ENCODE measurements around the gene STXBP6.
A peak's percentile ranks its signal among the peaks of the same experiment; 100 is the strongest.

STXBP6 gene

DNA sequence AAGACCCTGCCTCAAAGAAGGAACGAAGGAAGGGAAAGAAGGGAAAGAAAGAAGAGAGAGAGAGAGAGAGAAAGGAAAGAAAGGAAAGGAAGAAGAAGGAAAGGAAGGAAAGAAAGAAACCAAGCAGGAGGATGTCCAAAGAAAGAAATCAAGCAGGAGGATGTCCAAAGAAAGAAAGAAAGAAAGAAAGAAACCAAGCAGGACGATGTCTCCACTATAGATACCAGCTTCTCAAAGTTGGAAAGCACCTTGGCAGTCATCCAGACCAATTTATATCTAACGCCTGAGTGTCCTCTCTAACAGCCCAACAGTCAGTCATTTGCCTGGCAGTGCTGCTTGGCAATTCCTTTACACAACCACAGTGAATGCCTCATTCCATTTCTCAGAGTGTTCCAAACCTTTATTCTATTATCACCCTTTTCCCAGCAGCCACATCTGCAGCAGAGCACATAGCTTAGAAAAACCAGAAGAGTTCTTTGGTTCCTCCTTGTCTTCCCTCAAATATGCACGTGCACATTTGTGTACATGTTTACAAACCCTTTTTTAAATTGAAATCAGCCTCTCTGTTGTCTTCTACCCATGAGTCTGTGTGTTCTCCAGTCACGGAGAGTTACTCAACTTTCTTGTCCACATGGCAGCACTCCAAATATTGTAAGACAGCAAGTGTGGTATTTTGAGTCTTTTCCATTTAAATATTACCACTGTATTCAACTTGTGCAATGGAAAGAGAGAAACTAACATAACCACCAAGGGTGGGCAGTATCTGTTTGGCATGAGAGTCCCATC, 138.4 kb downstream of the STXBP6 start:
- peak; percentile 67 to 69 for DNase-seq

DNA sequence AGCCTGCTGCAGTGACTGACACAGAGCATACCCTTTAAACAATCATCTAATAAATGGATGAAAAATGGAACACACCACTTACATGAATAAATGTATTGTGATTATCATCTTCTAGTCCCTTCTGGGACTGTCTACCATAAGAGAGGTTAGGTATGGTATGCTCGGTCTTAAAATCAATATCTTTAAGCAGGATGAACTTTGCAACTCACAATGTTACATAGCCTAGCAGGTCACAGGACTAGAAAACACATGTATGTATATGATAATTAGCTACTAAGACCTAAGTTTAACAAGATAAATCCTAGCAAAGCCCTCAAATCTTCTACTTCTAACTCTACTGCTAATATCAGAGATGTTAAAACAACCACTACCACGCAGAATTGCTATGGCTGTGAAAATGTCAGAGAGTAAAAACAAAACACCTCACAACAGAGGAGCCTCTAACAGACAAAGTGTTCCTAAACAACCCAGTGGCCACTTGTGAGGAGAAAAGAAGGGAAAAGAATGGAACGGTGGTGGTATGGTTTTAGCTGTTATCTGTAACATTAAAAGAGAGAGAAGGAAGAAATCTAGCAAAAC, 139.4 kb downstream of the STXBP6 start:
- DNase-seq, result no peak

DNA sequence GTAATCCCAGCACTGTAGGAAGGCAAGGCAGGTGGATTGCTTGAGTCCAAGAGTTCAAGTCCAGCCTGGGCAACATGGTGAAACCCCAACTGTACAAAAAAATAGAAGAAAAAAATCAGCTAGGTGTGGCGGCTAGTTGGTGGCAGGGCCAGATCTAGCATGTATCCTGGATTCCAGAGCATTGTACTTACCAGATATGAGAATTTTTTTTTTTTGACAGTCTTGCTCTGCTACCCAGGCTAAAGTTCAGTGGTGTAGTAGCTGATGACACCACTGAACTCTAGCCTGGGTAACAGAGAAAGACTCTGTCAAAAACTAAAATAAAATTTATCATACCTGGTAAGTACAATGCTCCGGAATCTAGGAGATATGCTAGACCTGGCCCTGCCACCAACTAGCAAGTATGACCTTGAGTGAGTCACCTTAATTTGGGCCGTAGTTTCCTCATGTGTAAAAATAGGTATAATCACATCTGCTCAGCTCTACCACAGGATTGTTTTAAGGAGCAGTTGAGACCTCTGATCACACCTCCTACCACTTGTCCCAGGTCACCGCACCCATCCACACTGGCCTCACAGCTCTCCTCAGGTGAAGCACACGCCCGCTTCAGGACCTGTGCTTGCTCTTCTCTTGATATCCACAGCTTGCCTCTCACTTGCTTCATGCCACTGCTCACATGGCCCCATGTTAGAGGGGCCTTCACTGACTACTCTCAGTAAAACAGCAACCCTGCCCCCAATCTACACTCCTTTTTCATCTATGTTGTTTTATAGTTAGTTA, 140.2 kb downstream of the STXBP6 start:
- DNase-seq, result no peak

DNA sequence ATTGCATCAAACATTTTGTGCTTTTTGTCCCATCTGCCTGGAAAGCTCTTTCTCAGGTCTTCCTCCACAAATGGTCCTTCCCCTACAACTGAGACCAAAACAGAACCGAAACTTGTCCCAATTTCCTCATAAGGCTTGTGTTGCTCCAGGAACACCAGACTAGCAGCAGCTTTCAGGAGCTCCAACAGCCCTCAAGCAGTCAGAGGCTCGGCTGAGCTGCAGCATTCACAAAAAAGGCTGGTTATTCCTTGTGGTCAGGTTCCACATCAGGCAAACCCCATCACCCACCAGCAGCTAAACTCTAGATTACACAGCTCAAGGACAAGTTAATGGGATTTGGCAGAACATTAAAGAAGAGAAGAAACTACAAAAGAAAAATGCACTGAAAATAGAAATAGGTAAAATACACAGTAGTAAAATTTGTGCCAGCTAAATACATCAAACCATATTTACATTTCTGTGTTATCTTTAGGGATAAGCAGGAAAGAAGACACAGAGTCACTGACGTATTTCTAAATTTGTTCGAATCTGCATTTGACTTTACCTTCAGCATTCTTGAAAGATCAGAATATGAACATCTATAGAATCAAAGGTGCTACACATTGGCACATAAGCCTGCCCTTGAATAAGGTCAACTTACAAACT, 141.2 kb downstream of the STXBP6 start:
- no peak for DNase-seq

DNA sequence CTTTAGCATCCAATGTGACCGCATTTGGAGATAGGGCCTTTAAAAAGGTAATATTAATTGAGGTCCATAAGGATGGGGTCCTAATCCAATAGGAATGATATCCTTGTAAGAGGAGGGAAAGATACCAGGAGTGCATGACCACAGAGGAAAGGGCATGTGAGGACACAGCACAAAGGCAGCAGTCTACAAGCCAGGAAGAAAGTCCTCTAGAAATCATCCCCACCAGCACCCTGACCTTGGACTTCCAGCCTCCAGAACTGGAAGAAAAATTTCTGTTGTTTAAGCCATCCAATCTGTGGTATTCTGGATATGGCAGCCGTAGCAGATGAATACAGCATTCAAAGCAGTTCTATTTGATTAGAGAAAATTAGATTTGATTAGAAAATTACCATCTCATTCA, 145.4 kb downstream of the STXBP6 start:
- DNase-seq, result no peak

DNA sequence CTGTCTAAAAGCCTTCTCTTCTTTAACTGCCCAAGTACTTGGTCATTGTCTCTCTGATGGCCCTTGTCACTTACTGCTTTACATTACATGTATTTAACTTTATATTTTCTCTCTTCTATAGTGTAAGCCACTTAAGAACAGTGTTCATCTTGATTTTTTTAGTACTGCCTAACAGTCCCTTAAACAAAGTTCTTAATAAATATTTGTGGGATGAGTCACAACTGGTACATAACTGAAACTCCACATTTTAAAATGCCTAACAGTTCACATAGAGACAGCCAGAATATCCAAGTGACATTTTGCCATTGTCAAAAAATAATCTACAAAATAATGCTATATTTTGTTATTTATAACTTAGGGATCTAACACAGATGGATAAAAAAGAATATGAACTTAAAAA, 146.6 kb downstream of the STXBP6 start:
- DNase-seq, result no peak

DNA sequence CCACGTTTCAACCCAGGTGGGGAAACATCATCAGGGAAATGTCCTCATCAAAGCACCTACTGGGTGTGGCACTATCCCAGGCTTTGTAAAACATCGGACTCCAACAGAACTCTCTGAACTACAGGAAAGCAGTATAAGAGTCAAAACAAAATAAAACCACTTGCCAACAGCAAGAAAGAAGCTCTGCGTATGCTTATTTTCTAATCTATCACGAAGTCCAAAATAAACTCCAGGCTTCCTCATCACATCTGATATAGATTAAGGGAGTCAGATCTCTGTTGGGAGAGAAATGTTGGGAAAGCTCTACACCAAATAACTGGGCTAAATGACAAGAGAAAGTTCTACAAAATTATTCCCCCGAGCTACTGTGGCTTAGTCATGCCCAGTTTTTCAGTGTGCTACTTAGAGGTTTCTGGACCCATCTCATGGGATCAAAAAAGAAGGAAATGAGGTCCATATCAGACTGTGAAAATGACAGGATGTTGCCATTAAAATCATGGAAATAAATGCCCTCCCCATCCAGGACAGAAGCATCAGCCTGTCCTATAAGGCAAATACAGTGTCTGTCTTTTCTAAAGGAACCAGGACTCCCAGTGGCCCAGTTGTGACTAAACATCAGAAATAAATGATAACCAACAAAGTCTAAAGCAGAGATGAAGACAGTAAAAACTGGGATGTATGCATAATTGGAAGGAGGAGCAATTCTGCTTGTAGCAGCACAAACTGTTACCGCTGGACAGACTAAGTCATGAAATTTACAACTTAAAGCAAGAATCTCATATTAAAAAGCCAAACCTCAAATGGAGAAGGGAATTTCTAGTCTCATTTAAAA, 149.5 kb downstream of the STXBP6 start:
- no peak for DNase-seq

DNA sequence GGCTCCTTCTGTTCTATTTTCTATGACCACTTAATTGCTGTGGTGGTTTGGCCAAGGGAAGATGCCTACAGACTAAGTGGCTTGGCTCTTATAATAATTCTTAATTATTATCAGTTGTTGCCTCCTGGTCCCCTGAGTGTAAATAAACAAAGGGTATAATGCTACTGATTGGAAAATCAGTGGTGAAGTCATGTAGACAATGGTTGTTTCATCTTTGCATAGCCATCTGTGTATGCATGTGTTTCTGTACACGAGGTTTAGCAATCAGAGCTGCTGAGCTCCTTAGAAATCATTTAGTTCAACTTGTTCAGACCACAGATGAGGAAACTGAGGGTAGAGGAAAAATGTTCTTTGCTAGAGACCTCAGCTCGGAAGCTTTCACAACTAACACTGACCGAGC, 152.2 kb downstream of the STXBP6 start:
- DNase-seq, result no peak

DNA sequence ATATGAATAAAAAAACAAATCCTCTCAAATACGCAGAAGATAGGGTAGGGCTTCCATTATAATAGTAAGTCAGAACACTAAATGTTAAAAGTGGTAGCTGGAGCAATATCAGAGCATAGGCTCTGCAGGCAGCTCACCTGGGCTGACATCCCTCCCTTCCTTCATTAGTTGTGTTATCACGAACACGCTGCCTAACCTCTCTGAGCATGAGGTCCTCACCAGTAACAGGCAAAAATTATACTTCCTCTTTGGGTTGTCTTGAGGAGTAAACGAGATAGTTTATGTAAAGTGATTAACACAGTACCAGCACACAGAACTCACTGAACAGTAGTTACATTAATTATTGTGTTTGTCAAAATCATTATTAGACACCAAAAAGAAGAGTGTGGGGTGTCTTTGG, 154.3 kb downstream of the STXBP6 start:
- DNase-seq, result no peak

DNA sequence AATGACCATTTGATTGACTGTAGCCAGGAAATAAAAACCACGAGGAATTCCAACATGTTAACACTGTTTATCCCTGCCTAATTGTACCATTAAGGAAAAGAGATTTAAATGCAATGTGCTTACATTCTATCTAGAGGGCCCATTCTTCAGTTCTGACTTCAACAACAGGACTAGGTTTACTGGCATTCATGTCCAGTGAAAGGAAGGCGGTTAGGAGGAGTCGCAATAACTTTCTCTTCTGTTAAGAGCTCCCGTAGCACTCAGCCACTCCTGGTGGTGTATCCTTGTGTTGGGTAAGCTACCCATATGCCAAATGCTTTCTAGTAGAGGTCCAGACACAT, 154.7 kb downstream of the STXBP6 start:
- DNase-seq, result no peak

DNA sequence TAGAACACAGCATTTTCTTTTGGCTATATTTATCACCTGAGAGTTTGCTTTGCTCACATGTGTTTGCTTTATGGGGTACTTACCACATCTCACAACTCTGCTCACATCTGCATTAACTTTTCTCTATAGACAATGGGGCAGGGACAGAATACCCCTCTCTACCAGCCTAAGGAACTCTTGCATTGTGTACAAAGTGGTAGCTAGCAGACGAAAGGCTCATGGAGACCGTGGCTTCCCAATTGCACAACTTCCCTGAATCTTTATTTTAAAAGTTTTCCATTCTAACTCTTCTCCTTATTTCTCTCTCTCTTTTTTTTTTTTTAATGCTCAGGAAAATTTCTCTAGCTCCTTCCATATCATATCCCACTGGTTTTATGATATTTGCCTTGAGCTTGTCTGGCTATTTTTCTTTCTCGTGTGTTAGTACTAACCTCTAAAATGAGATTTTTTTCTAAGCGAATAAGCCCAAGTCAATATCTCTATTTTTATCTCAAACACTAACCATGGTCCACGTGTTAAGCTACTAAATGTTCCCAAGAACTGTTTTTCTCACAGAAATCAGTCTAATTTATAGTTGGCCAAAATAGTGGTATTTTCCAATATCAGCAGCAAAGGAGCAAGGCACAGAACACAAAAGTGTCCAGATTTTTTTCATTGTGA, 155.2 kb downstream of the STXBP6 start:
- DNase-seq, result no peak

DNA sequence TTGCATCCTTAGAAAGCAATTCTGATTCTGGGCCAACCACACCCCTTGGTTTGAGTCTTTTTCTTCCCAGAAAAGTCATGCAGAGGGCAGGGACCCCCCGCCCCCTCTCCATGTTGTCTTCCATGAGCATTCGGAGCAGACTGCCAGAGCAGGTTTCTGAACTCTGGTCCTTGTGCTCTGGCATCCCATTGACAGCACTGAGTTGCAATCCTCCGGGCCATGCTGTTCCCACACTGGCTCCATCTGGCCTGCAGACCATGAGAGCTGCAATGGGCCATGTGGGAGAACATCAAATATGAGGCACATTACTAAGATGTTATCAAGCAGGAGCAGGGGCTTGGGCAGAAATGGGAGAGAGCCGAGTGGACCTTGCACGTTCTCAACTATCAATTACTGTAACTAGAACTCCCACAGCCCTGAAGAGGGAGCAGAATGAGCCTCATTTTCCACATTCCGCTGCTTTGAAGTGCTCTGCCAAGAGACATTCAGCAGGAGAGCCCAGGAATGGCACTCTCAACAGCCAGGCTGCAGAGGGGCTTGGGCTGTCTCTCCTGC, 157.4 kb downstream of the STXBP6 start:
- DNase-seq, result no peak

DNA sequence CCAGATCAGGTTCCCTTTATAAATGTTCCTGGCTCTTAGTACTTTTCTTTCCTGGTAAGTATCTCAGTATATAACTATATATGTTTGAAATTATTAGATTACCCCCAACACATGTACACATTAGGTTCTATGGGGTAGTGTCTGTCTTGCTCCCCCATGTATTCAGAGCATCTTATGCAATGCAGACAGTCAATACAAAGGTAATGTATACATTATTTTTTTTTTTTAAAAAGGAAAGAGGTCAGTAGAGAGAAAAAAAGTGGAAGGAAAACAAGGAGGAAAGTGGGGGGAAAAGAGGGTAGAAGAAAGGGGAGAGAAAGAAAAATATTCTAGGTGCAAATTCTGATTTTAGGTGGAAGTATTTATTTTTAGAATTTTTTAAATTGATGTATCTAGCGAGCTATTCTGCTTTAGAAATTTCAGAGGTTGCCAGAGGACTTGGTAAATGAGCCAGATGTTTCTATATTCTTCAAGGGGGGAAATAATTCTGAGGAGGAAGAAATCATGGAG, 157.9 kb downstream of the STXBP6 start:
- DNase-seq, result no peak

DNA sequence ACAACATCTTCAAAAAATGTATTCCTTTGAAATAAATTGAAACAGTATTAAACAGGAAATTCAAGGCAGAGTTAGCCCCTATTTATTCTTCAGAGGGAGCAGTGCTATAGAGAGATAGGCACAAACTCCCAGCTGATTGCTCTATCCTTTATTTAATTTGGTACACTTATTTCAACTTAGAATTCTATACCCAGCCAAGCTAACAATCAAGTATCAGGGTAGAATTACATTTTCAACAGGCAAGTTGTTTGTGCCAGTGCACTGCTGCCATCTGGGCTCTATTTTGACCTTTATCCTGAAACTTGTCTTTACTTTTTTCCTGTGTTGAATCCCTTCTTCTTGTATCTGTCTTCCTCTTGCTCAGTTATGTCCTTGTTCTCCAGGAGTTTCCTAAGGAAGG, 159.2 kb downstream of the STXBP6 start:
- no peak for DNase-seq

DNA sequence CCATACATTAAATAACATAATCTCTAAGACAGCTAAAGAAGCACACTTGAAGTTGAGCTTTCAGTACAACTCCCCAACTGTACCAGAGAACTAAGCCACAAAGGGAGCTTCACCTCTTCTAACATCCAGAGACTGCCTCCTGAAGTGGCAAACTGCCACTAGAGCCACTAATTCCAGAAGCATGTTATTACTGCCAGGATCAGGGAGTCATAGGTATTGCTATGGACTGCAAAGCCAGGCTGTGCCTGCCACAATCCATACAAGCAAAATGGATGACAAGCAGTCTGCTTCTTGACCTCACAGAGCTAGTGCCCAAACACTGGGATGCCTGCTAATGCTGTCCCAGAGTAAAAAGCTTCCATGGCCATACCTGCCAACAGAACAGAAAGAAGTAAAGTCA, 160.1 kb downstream of the STXBP6 start:
- no peak for DNase-seq

DNA sequence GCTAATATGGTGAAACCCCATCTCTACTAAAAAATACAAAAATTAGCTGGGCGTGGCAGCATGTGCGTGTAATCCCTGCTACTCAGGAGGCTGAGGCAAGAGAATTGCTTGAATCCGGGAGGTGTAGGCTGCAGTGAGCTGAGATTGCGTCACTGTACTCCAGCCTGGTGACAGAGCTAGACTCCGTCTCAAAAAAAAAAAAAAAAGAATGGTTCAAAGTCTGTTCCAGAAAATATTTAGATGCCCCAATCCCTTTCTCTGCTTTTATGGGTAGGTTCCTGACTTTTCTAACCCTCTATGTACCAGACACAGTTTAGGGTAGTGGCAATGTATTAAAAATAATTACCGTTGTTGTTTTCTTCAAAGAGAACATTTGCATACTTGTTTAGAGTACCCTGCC, 161.4 kb downstream of the STXBP6 start:
- DNase-seq, result no peak

DNA sequence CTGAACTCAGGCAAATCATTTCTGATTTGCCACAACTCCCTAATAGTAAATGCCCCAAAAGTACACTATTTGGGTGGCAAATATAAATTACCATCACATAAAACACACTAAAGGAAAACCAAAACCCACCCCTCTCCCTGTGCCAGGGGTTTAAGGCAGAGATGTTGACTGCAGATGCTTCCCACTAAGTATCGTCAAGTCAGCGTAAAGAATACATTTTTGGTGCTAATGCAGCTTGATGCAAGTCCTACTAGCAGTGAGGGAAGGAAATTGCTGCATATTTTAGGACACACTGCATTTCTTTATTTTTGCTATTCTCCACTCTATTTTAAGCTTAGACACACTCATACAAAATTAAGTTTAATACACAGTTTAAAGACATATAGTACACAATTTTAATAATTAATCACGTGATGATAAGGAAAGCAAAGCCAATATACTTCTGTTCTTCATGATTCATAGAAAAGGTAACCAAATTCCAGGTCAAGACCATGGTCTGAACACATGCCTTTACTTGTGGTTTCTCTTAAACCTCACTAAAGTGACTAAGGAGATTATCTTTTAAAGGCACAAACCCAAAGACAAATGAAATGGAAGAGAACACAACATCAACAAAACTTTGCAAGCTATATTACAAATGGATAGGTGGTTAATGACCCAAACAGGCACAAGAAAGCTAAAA, 162.2 kb downstream of the STXBP6 start:
- no peak for DNase-seq

DNA sequence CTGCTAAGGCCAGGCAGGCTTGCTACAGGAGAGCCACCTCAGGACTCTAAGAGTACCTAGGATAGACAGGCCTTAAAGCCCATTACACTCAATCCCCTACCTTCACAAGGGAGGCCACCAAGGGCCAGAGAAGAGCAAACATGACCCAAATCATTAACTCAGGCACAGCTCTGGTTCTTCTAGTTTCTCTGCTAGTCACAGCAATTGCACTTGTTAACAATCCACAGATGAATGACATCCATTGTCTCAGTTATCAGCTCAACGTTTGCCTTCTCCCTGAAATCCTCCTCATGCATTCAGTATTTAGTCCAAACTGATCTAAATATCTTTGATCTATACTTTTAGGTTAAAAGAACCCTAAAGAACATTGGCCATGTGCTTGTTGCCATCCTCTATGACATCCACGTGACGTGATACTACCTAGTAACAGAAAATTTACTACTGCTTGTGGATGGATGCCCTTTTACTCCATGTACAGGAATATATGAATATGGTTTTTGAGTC, 164.5 kb downstream of the STXBP6 start:
- DNase-seq, result no peak

DNA sequence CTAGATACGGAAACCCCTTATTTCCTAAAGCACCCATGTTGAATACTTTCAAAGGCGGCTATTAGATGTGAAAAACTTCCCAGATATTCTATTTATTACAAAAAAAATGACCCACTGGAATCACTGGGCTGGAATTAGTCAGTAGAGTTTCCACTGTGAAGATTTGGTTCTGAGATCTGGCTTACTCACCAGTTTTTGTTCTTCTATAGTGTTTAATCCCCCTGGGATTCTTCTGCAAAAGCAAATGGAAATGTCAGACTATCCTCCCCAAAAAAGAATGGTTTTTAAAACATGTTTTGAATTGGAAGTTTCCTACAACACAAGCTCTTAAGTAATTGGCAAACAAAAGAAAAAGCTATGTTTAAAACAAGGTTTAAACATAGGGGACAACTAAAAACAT, 166.4 kb downstream of the STXBP6 start:
- DNase-seq, result no peak

DNA sequence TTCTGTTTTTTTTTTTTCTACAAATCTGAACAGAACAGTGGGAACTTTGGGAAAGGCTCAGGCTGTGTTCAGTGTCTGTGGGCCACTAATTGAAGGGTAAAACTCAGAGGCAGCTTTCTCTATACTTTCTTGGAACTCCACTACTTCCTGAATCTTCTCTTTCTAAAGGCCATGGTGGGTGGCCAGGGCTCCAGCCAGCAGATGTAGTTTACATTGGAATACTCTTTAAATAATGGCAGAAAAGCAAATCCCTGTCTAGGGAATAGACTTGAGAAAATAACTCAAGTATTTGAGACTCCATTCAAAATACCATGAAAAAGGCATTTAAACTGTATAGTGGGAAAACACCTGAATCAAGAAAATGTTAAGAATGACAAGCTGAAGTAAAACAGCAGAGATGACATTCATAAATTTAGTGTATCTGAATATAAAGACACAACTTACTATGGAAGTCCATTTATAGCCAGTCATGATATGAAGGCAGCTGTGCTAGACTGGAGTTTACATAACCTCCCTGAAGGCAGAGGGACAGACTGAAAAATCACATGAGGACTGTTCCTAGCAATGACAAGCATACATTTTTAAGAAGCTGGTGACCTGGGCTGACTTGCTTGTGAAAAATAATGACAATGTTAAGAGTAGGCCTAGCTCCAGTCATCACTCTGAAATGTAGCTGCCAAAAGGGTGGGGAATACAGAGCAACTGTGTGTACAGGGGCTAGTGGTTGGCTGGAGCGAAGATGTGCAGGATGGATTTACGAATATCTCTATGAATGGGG, 168.6 kb downstream of the STXBP6 start:
- DNase-seq, result no peak

All from AML-193 (cell line).